GM20431 (cell line): ENCODE results near the gene MTCL1.

Experiments used
- in situ Hi-C: fragments of 300-500 bp; cut with MseI, MboI; formaldehyde crosslinking; loops from one replicate; pipeline ENCODE4 v1.15.0; 2020; ENCODE audit warnings: low sequenced_read_pairs; ENCODE audit not compliant: unreplicated experiment

The MTCL1 gene

DNA sequence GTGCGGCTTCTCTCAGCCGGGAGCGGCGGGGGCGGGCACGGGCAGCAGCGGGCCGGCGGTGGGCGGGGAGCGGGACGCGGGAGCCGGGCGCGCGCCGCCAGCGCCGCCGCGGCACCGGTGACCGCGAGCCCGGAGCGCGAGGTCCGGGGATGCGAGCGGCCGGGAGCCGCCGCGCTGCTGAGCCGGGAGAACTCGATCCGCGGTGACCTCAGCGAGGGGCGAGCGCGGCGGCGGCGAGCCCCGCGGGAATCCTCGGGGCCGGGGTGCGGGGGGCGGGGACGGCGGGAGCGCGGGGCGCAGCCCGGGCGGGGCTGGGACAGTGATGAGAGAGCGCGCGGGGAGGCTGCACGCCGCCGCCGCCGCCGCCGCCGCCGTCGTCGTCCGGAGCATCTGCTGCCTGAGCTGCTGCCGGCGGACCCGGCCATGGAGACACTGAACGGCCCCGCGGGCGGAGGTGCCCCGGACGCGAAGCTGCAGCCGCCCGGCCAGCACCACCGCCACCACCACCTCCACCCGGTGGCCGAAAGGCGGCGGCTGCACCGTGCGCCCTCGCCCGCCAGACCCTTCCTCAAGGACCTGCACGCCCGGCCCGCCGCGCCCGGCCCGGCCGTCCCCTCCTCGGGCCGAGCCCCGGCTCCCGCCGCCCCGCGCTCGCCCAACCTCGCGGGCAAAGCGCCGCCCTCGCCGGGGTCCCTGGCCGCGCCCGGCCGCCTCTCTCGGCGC lies at the start of gene MTCL1:
TSS of gene MTCL1 (plus strand) at position 319 of the 723 bp plus-strand sequence. CDS start at position 424, 105 bp downstream.
- in situ Hi-C loops = no loop called here

DNA sequence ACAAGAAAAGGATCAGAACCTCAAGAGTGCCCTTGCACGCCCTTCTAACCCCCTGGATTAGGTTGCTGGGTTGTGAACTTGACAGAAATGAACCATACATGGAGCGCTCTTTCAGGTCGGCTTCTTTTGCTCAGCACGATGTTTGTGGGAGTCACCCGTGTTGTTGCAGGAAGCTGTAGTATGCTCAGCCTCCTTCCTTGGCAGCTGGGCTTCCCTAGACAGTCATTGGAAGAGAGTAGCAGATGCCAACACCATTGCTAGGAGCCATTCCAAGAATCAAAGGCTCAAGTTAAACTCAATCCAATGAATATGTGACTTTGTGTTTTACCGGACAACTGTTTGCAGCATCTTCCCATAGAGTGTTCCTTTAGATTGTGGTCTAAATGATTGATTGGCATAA lies 49.1 kb upstream of the MTCL1 start:
- in situ Hi-C loops = no loop called here

GRCh38 chr18:8657050-8657820 lies 48.1 kb upstream of the MTCL1 start:
- in situ Hi-C loops = no loop called here

DNA sequence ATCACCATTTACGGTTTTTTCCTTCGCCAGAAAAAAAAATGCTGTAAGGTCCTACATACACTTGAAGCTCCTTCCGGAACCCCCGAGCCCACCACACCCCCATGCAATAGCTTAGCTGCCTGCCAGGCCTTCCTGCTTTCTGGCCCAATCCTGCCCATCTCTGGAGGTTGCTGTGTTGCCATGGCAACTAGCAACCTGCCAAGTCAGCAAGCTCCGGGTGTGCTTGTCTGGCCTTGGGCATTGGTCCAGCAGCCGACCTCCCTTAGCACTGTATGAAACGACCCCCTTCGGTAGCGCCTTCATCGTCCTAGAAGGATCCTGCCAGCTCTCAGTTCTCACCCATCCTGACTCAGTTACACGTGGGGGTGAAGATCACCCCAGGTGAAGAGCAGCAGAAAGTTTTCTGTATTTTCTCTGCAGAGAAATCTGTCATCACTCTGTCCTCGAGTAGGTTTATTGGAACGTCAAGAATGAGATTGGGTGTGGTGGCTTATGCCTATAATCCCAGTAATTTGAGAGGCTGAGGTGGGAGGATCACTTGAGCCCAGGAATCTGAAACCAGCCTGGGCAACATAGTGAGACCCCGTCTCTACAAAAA lies 47.4 kb upstream of the MTCL1 start:
- in situ Hi-C loops = no loop called here

- in situ Hi-C loops = no loop called here
These were observed 46.4 kb upstream of the MTCL1 start for GRCh38 chr18:8658858-8659485.

DNA sequence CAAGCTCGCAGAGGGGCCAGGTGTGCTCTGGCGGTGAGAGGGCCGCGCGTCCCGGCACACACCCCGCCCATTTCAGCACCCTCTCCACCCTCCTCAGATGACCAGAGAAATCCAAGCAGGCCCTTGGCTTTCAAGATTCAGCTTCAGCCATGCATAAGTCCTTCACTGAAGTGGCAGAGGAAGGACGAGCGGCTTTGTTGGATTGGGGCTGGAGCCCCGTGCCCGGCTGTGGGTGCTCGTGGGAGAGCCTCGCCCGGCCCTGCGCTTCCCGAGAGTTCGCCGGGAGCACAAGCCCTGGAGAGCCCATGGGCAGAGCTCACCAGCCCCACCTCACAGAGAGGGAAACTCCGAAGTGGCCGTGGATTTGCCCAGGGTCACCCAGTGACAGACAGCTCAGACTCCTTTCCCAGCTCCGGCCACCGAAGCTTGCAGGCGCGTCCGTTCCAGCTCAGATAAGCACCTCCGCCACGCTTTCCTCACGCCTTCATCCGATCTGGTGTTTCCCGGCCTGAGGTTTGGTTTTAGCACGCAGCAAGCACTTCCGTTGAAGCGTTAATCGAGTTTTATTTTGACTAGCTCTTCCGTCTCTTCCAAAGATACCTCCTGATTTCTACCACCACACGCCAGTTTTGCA lies 45.6 kb upstream of the MTCL1 start:
- in situ Hi-C loops = no loop called here

DNA sequence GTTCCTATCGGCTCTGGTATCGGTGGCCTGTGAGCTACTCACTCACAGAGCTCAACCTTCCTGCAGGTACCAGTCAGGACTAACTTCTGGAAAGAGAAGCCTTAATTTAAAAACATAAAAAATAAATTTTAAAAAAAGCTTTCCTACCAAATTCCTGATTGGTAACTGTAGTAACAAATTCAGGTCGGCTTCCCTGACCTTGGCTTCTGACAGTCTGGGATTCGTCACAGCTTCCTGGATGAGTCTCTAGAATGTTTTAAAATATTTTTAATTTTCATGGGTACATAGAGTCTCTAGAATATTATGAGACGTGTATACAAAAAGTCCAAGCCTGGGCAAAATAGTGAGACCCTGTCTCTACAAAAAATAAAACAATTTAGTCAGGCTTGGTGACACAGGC lies 45.0 kb upstream of the MTCL1 start:
- in situ Hi-C loops = no loop called here

DNA sequence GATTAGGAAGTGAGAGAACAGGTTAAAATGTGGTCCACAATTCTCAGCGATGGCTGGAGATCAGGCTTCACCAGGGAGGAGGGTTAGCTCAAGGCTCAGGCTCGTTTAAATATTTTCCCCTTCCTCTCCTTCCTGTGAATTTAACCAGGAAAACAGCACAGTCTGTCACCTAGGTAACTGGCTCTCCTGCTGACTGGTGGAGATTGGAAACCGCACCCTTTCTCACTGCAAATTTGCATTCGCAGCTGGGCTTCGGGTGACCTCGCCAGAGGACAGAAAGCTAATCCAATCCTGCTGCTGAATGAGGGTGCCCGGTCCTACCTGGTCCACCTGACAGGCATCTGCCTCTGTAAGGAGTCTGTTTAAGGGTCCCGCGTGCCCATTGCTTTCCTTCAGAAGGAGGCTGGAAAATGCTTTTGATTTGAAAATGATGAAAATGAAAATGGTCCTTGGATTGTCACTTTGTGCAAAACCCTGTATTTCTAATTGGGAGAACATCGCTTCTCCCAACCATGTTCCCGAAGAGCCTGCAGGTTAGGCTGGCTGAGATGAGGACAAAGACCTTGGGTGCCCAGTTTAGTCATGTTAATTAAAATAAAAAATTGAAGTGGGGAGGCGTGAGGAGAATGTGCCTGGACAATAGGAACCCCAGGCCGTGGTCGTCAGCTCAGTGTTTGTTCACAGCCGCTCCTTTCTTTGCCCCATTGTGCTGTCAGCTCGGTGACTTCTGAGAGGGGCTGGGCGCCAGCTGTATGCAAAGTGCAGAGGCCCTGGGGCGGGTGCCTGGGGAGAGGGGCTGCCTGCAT lies 43.4 kb upstream of the MTCL1 start:
- in situ Hi-C loops = no loop called here

DNA sequence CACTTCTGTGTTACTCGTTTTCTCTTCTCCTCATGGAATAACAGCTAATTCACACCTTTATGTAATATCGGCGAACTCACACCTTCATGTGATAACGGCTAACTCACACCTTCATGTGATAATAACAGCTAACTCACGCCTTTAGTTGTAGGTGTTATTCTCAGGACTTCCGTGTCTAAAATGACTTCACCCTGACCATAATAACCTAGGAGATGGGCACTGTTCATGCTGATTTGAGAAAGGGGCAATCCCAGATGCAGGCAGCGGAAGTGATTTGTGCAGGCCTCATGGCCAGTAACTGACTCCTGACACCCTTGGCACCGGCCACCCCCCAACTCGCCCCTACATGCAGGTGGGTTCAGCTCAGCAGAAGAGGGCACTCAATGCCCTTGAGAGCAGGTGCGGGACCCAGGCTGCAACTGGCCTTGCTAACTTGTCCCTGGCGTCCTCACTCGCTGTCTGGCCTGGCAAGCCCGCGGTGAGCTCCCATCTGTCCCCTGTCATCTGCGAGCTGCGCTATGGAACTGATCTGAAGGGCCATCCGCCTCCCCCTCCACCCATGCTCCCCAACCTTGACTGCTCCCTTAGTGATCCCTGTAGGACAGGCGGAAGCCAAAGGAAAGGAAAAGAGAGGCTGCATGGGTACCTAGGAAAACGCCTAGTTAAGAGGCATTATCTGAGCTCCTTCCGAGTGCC lies 42.6 kb upstream of the MTCL1 start:
- in situ Hi-C loops = no loop called here

GRCh38 chr18:8667846-8668245 lies 37.5 kb upstream of the MTCL1 start:
- in situ Hi-C loops = no loop called here

DNA sequence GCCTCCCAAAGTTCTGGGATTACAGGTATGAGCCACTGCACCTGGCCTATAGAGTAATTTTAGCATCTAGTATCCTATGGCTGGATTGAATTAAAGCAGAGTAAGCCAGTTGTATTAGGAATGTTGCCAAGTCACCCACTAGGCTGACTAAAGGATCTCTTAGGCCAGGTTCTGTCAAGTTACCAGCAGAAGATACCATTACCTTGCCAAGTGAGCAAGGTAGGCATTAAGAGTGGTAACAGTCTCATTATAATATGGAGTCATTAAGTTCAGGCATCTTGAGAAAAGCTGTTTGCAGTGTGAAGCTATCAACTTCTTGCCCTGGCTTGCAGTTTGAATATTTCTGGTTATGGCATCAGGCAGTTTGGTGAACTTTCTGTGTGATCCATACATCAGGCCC lies 37.0 kb upstream of the MTCL1 start:
- in situ Hi-C loops = no loop called here

- in situ Hi-C loops = no loop called here
These were observed 35.8 kb upstream of the MTCL1 start for GRCh38 chr18:8669571-8669970.

GRCh38 chr18:8673256-8674209 lies 31.8 kb upstream of the MTCL1 start:
- in situ Hi-C loops = no loop called here

GRCh38 chr18:8675057-8675456 lies 30.3 kb upstream of the MTCL1 start:
- in situ Hi-C loops = loop anchor here (25.0 kb wide), 1 partner anchor 312 kb away; no protein-coding TSS in a partner anchor

DNA sequence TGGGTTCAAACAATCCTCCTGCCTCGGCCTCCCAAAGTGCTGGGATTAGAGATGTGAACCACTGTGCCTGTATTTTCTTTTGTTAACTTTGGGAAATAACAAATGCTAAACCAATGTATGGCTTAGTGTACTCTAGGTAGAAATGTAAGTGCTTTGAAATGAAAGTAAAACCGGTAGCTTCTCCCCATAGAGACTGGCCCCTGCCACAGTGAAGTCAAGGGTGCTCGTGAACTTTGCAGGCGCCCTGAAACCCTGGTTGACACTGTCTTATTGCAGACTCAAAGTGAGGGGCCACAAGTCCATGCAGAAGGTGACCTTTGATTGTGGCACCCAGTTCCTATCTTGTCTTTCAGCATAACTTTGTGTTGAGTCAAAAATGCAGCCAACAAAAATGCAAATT lies 24.2 kb upstream of the MTCL1 start:
- in situ Hi-C loops = loop anchor here (25.0 kb wide), 1 partner anchor 306 kb away; no protein-coding TSS in a partner anchor

- in situ Hi-C loops = loop anchor here (25.0 kb wide), 1 partner anchor 303 kb away; no protein-coding TSS in a partner anchor
These were observed 20.8 kb upstream of the MTCL1 start for GRCh38 chr18:8684577-8684976.

DNA sequence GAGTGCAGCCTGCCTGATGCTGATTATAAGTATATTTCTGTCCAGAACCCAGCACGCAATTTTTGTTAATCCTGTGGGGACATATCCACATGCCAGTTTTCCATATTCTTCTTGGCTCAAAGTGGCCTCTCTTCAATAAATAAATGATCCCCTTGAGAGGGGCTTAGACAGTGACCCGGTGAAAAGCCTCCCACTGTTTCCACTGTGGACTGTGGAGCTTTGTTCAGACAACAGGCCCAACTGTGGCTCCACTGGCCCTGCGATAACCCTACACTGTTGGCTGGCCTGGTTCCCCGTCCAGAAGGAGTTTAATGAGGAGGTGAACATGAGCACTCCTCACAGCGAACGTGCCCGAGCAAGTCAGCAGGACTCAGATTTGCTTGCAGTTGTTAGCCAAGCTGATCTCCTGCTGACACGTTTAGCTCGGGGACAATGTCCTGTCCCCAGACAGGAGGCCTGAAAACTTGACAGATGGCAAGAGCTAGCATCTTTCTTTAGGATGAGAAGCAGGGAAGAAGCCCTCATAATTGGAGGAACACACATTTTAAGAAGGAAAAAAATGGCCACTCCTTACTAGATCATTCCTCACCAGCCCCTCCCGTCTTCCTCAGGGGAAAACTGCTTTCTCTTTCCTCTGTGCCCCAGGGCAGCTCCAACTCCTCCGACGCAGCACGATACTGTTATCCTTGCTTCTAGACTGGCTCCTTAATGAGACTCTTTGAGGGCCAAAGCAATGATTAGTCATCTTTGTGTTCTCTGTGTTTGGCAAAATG lies 20.0 kb upstream of the MTCL1 start:
- in situ Hi-C loops = loop anchor here (25.0 kb wide), 1 partner anchor 302 kb away; no protein-coding TSS in a partner anchor
